Smooth muscle cell (in vitro differentiated cells): ENCODE data around the gene IGFLR1. TPM values are rescaled to one million over a fixed set of nuclear protein-coding genes. Genes with fewer than 3 reads are reported as not detected.

Source experiments
- DNase-seq: peaks from one replicate; lab custom pipeline; 2025; ENCODE audit not compliant: unreplicated experiment; lab: John Stamatoyannopoulos, UW
- H2AFZ ChIP-seq: fragments of 200-600 bp; sonication (generic); 2 replicates; pipeline ENCODE4 v1.6.0; 2016; ENCODE audit warnings: antibody characterized with exemption, low read depth, mild to moderate bottlenecking
- H3F3A ChIP-seq: fragments of 200-600 bp; sonication (generic); 2 replicates; pipeline ENCODE4 v1.6.0; 2017; ENCODE audit warnings: antibody characterized with exemption, low read depth
- H3K27ac ChIP-seq: fragments of 200-600 bp; sonication (generic); 2 replicates; pipeline ENCODE4 v1.5.1; 2016; ENCODE audit warnings: low read depth, mild to moderate bottlenecking
- H3K27me3 ChIP-seq: fragments of 200-600 bp; sonication (generic); 2 replicates; pipeline ENCODE4 v1.6.1; 2016; ENCODE audit warnings: low read depth, mild to moderate bottlenecking
- H3K36me3 ChIP-seq: fragments of 200-600 bp; sonication (generic); 2 replicates; pipeline ENCODE4 v1.5.1; 2016; ENCODE audit warnings: low read depth
- H3K4me1 ChIP-seq: fragments of 200-600 bp; sonication (generic); 2 replicates; pipeline ENCODE4 v1.5.1; 2016; ENCODE audit warnings: low read depth
- H3K4me2 ChIP-seq: fragments of 200-600 bp; sonication (generic); 2 replicates; pipeline ENCODE4 v1.6.0; 2016; ENCODE audit warnings: mild to moderate bottlenecking
- H3K4me3 ChIP-seq: fragments of 200-600 bp; sonication (generic); 2 replicates; pipeline ENCODE4 v1.5.1; 2016; ENCODE audit warnings: mild to moderate bottlenecking
- H3K79me2 ChIP-seq: fragments of 200-600 bp; sonication (generic); 2 replicates; pipeline ENCODE4 v1.6.0; 2016; ENCODE audit warnings: low read depth, mild to moderate bottlenecking
- H3K9ac ChIP-seq: fragments of 200-600 bp; sonication (generic); 2 replicates; pipeline ENCODE4 v1.6.0; 2016; ENCODE audit warnings: low read depth
- H3K9me3 ChIP-seq: fragments of 200-600 bp; sonication (generic); replicated peaks from 2 replicates; pipeline ENCODE4 v1.5.1; 2016; ENCODE audit warnings: low read depth
- H4K20me1 ChIP-seq: fragments of 200-600 bp; sonication (generic); 2 replicates; pipeline ENCODE4 v1.6.0; 2016; ENCODE audit warnings: low read depth
- WGBS: methylation state at CpG from one replicate; pipeline ENCODE4 v1.1.7; 2016; ENCODE audit warnings: low lambda C conversion rate; 5-methylcytosine and 5-hydroxymethylcytosine counted together
- polyA plus RNA-seq: library from polyadenylated mRNA; unstranded; fragments of >200 nt; fragmentation: Nextera tagmentation; extraction: Ambion mirVana; gene quantifications from 2 replicates; pipeline ENCODE4 v1.2.1, GENCODE V29; 2016
- total RNA-seq: library from RNA; depleted of rRNA; stranded (reverse); fragments of >200 nt; gene quantifications from 2 replicates; pipeline ENCODE4 v1.2.3, GENCODE V29; 2014
- TF ChIP-seq, protein P1 (sequence below): fragments of 200-600 bp; sonication (generic); IDR thresholded peaks from 2 replicates; pipeline ENCODE4 v1.5.1; 2017; ENCODE audit warnings: borderline replicate concordance, mild to moderate bottlenecking, antibody characterized with exemption; ENCODE audit not compliant: insufficient read depth, poor library complexity, severe bottlenecking

IGFLR1 gene
- total and polyA plus RNA-seq, 2 experiments from 2014 or later, result 1.2 to 1.4 TPM

DNA sequence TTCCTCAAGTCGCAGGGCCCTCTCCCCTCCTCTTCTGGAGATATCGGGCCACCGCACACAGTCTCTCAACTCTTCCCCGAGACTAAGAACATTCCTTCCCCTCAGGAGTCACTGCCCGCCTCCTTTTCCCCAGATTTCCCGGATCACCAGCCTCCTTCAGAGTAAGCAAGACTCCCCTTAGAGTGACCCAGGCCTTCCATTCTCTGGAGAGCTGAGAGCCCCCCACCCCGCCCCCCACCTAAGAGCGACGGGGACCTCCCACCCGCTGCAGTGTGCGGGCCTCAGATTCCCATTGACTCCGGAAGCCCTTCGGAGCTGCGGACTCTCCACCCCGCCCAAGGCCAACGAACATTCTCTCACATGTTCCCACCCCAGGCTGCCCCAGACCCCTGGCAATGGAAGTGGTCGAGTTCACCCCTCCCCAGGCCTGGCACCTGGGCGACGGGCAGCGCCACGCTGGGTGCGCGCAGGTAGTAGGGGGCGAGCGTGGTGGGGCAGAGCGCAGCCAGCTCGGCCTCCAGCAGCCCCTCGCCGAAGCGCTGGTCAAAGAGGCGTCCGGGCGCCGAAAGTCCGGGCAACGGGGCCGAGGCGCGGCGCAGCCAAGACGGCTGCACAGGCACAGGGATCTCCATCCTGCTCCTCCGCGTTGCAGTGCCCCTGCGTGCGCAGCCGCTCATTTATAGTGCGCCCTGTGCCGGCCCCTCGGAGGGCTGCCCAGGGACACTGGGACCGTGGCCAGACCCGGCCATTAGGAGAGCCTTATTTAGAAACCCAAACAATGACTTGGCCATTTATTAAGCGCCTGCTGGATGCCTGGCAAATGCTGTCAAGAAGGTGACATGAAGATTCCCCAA is 14.4 kb upstream of the IGFLR1 start, which contains the start of gene HSPB6:
TSS of gene HSPB6 (minus strand) at position 653 of the 854 bp plus-strand sequence. CDS start at position 632, 21 bp downstream.
- 17% methylated on average over 46 of the region's 52 CpGs for WGBS
- Histone ChIP-seq H2AFZ (no peak within 1 kb of the TSS), H3K9ac (peak within 1 kb of the TSS; percentile 91), H3K4me1 (peaks cover 28% of the 10 kb centered on the region), H3F3A (peaks cover 27% of the 10 kb centered on the region), H3K27ac (peak within 1 kb of the TSS; percentile 99), H3K4me2 (peak within 1 kb of the TSS; percentile 86), H3K79me2 (peaks cover 30% of the 10 kb centered on the region), H3K36me3 (peaks cover 4% of the 10 kb centered on the region), H3K9me3 (no peaks in the 10 kb centered on the region), H3K27me3 (no peaks in the 10 kb centered on the region), H3K4me3 (peak within 1 kb of the TSS; percentile 69), H4K20me1 (peaks cover 20% of the 10 kb centered on the region)
- TF ChIP-seq, protein P1, sequence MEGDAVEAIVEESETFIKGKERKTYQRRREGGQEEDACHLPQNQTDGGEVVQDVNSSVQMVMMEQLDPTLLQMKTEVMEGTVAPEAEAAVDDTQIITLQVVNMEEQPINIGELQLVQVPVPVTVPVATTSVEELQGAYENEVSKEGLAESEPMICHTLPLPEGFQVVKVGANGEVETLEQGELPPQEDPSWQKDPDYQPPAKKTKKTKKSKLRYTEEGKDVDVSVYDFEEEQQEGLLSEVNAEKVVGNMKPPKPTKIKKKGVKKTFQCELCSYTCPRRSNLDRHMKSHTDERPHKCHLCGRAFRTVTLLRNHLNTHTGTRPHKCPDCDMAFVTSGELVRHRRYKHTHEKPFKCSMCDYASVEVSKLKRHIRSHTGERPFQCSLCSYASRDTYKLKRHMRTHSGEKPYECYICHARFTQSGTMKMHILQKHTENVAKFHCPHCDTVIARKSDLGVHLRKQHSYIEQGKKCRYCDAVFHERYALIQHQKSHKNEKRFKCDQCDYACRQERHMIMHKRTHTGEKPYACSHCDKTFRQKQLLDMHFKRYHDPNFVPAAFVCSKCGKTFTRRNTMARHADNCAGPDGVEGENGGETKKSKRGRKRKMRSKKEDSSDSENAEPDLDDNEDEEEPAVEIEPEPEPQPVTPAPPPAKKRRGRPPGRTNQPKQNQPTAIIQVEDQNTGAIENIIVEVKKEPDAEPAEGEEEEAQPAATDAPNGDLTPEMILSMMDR, result no peak
- DNase-seq, result peak; percentile 64

DNA sequence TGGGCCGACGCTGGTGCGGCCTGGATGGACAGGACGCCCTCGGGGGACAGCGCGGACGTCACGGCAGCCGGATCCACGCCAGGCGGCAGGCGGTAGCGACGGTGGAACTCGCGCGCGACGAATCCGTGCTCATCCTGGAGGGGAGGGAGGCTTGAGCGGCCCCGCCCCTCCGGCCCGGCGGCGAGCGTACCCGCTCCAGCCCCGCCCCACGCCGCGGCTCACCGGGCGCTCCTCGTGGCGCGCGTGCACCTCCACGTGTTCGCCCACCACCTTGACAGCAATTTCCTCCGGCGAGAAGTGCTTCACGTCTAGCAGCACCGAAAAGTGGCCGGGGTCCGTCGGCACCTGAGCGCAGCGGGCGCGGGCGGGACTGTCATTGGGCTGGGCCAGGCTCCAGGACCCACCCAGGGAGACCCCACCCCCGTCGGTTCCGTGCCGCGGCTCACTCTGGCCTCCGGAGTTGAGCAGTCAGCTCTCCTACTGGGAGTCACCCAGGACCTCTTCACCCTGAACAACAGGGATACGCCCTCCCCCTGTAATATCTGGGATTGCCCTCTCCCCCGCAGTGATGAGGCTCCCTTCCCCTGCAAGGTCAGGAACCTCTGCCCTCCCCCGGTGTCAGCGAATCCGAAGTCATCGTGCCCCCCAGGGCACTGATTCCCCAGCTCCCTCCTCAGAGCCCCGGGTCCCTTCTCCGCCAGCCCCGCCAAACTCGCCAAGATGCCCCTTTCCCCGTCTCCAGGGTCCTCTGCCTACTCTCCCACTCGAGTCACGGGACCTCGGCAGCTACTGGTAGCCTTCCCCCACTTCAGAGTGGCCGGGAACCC is 13.5 kb upstream of the IGFLR1 start:
- Histone ChIP-seq H3K79me2 (peaks cover 33% of the 10 kb centered on the region), H3K4me1 (peaks cover 28% of the 10 kb centered on the region), H2AFZ (no peak overlapping the region), H3K4me2 (peak overlapping the region; percentile 86), H3K27ac (peak overlapping the region; percentile 99), H3F3A (peaks cover 27% of the 10 kb centered on the region), H3K36me3 (peaks cover under 1% of the 10 kb centered on the region), H3K4me3 (peak overlapping the region; percentile 69), H3K27me3 (no peaks in the 10 kb centered on the region), H3K9ac (peak overlapping the region; percentile 91), H3K9me3 (no peaks in the 10 kb centered on the region), H4K20me1 (peaks cover 23% of the 10 kb centered on the region)
- TF ChIP-seq, protein P1, result no peak
- peak; percentile 41 for DNase-seq
- 20% methylated on average over 34 of the region's 74 CpGs for WGBS

DNA sequence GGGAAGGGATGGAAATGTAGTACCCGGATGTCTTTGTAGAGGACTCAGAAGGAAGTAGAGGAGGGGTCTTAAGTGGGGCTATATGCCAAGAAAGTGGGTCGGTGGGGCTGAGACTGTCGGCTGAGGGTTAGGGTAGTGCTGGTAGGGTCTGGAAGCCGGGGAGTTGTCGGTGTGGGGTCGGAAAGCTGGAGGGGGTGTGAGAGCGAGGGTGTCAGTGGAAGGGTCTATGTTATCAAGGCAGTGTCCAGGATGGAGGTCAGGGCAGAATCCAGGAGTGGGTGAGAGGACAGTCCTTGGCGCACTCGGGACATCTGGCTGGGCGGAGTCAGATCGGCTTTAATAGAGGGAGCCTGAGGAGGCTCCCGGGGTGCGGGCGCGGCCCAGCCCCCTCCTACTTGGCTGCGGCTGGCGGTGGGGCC is 12.9 kb upstream of the IGFLR1 start:
- Histone ChIP-seq H3K27me3 (no peaks in the 10 kb centered on the region), H3K9ac (peak overlapping the region; percentile 91), H2AFZ (no peak overlapping the region), H4K20me1 (peaks cover 23% of the 10 kb centered on the region), H3K4me1 (peaks cover 28% of the 10 kb centered on the region), H3K79me2 (peaks cover 32% of the 10 kb centered on the region), H3K36me3 (no peaks in the 10 kb centered on the region), H3K4me3 (peak overlapping the region; percentile 69), H3F3A (peaks cover 27% of the 10 kb centered on the region), H3K4me2 (peak overlapping the region; percentile 86), H3K27ac (peak overlapping the region; percentile 99), H3K9me3 (no peaks in the 10 kb centered on the region)
- no peak for DNase-seq
- 38% methylated on average over 16 of the region's 17 CpGs for WGBS
- TF ChIP-seq, protein P1, result no peak
